SKM-1 treated with dmso at 0.1 percent for 144 hours (cell line): ENCODE results near the gene FEM1A.
"Not testable (repeated sequence)": the region's sequence is repeated elsewhere in the genome, so short reads cannot be mapped to it uniquely, and the experiment has no call there.

Source experiments
- DNase-seq: peaks from one replicate; lab custom pipeline; 2025; ENCODE audit not compliant: unreplicated experiment; lab: John Stamatoyannopoulos, UW

FEM1A gene

DNA sequence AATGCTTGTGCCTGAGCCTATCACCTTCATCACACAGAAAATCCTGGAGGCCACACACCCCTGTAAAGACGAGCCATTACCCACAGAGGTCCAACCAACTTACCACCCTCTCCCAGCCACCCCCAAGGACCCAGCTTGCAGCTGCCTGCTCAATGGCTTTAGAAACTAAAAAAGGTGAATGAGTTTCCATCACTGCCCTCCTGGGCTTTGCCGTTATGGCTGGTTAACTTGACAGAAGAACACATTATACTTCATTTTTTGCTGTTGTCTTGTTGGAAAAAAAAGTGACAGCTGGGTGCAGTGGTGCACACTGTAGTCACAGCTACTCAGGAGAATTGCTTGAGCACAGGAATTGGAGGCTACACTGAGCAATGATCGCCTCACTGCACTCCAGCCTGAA is 17.4 kb upstream of the FEM1A start:
- DNase-seq = no peak

DNA sequence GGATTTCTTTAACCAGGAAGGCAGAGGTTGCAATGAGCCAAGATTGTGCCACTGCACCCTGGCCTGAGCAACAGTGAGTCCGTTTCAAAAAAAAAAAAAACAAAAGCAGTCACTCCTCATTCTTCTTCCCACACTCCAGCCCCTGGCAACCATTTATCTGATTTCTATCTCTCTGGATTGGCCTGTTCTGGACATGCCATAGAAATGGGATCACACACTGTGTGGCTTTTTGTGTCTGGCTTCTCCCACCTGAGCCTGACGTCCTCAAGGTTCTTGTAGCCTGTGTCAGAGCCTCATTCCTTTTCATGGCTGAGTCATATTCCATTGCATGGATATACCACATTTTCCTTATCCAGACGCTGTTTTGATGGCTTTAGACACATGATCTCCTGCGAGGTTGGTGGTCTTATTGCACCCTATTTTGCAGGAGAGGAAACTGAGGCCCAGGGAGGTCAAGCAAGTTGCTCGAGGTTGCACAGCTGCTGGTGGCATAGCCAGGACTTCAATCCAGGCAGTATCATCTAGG is 15.8 kb upstream of the FEM1A start:
- DNase-seq = no peak

DNA sequence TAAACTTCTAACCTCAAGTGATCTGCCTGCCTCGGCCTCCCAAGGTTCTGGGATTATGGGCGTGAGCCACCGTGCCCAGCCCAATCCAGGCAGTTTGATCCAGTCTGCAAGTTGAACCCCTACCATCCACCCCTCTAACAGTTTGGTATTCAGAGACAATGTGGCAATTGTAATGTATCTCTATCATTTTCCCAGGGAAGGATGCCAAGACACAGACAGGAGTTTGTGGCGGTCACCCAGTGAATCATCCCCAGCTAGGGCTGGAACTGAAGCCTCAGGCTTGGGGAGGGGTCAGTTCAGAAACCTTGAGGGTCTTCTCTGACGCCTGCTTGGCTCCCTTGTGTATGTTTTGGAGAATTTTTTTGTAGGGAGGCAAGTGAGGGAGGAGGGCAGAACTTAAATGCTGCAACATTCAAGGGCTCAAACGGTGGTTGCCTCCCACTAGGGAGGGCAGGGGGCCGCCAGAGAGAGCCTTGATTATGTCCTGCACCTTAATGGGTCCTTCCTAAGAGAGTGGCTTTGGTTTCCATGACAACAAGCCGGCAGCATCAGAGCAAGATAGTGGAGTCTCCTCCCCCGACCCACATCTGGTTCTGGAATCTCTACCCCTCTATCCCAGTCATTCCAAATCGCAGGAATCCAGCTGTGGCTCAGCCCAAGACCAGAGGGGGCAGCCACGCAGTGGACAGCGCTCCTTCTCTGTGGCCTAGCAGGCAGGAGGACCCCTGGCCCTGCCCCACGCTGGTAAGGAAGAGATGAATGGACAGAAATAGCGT is 14.9 kb upstream of the FEM1A start:
- no peak for DNase-seq

DNA sequence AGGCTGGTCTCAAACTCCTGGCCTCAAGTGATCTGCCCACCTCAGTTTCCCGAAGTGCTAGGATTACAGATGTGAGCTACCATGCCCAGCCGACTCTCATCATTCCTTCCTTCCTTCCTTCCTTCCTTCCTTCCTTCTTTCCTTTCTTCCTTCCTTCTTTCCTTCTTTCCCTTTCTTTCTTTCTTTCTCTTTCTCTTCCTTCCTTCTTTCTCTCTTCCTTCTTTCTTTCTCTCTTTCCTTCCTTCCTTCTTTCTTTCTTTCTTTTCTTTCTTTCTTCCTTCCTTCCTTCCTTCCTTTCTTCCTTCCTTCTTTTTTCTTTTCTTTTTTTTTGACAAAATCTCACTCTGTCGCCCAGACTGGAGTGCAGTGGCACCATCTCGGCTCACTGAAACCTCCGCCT is 13.4 kb upstream of the FEM1A start:
- DNase-seq = not testable (repeated sequence)

DNA sequence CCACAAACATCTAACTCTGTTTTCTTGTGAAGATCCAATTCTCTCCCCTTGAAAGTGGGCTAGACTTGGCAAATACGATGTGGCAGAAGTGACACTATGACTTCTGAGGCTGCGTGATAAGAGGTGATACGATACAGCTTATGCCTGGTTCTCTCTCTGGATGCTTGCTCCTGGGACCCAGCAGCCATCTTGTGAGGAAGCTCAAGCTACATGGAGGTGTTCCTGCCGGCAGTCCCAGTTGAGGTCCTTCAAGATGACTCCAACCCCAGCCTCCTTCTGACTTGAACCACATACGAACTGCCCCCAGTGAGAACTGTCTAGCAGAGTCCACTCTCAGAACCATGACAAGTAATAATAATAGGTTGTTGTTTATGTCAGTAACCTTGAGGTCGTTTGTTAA is 10.7 kb upstream of the FEM1A start:
- no peak for DNase-seq

DNA sequence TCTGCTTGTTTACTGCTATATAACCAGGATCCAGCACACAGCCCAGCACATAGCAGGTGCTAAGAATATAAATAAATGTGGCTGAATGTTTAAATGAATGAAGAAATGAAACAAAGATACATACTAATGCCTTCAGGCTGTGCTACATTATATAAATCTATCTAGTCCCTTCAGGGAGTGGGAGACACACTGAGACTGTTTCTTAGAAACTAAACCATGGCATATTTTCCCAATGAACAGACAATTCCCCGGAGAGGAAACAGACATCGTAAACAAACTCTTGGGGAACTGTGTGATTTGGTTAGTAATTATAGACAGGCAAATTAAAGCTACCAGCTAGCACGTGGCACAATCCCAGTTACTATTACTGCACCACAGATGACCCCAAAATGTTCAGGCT is 9.7 kb upstream of the FEM1A start:
- no peak for DNase-seq

DNA sequence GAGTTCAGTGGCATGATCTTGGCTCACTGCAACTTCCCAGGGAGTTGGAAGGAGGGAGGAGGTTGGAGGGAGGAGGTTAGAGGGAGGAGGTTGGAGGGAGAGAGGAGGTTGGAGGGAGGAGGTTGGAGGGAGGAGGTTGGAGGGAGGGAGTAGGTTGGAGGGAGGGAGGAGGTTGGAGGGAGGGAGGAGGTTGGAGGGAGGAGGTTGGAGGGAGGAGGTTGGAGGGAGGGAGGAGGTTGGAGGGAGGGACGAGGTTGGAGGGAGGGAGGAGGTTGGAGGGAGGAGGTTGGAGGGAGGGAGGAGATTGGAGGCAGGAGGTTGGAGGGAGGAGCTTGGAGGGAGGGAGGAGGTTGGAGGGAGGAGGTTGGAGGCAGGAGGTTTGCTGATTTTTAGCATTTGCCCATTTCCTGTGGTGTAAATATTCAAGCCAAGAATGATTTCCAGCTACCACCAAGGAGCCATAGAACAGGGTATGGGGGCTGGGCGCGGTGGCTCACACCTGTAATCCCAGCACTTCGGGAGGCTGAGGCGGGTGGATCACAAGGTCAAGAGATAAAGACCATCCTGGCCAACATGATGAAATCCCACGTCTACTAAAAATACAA is 5.0 kb upstream of the FEM1A start:
- DNase-seq = not testable (repeated sequence)

DNA sequence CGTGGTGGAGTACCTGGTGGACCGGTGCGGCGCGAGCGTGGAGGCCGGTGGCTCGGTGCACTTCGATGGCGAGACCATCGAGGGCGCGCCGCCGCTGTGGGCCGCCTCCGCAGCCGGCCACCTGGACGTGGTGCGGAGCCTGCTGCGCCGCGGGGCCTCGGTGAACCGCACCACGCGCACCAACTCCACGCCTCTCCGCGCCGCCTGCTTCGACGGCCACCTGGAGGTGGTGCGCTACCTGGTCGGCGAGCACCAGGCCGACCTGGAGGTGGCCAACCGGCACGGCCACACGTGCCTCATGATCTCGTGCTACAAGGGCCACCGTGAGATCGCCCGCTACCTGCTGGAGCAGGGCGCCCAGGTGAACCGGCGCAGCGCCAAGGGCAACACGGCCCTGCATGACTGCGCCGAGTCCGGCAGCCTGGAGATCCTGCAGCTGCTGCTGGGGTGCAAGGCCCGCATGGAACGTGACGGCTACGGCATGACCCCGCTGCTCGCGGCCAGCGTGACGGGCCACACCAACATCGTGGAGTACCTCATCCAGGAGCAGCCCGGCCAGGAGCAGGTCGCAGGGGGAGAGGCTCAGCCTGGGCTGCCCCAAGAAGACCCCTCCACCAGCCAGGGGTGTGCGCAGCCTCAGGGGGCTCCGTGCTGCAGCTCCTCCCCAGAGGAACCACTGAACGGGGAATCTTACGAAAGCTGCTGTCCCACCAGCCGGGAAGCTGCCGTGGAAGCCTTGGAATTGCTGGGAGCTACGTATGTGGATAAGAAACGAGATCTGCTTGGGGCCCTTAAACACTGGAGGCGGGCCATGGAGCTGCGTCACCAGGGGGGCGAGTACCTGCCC is 708 bp downstream of the FEM1A start:
- DNase-seq = not testable (repeated sequence)

DNA sequence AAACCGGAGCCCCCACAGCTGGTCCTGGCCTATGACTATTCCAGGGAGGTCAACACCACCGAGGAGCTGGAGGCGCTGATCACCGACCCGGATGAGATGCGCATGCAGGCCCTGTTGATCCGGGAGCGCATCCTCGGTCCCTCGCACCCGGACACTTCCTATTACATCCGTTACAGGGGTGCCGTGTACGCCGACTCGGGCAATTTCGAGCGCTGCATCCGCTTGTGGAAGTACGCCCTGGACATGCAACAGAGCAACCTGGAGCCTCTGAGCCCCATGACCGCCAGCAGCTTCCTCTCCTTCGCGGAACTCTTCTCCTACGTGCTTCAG is 1.3 kb downstream of the FEM1A start:
- DNase-seq = not testable (repeated sequence)

DNA sequence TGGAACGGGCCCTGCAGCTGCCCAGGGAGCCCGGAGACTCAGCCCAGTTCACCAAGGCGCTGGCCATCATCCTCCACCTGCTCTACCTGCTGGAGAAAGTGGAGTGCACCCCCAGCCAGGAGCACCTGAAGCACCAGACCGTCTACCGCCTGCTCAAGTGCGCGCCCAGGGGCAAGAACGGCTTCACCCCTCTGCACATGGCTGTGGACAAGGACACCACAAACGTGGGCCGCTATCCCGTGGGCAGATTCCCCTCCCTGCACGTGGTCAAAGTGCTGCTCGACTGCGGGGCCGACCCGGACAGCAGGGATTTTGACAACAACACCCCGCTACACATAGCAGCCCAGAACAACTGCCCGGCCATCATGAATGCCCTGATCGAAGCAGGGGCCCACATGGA is 1.7 kb downstream of the FEM1A start:
- not testable (repeated sequence) for DNase-seq

DNA sequence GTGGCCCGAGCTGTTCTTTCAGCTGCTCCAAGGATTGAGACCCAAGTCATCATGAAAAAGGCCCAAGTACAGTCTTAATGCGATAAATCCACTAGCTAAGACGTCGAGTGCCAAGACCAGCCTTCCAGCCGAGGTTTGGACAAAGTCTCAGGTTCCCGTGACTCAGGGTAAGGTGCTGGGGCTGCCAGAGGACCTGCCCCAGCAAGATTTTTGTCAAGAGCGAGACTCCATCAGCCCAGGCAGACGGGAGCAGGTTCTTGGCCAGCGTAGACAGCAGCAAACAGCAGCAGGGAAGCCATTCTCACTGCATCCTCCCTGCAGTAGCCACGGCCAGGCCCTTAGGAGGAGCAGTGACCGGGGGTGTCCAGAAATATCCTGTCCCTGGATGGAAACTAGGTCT is 3.4 kb downstream of the FEM1A start:
- DNase-seq = no peak

DNA sequence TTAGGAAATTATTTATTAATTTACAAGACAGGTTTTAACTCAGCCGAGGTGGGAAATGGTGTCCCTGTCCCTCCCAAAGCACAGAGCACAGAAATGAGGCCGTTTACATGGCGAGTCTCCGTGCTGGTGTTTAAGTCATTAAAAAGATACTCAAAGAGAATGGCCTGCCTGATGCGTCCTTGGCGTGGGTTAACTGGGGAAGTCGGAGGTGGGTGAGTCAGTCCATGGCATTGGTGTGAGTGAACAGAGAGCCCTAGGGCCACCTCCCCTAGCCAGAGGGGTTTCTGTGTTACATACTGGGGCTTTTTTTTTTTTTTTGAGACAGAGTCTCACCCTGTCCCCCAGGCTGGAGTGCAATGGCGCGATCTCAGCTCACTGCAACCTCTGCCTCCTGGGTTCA is 3.9 kb downstream of the FEM1A start:
- no peak for DNase-seq

DNA sequence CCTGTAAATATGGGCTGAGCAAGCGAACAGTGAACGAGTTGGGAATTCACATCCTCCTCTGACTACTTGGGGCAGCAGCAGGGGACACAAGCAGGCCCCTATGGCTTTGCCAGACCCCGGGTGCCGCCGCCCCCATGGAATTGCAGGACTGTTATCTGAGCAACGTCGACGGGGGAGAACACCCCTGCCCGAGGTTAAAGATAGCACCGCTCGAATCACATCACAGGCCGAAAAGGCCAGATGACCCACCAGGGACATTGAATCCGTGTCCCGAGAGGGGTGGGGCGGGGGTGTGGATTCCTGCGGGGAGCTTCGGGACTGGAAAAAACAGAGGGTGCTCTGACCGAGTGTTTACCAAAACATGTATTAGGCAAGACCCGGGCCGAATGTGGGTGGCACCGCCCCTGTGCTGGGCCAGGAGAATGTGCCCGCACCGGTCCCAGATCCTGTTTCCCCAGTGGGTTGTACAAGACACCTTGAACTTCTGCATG is 9.1 kb downstream of the FEM1A start:
- no peak for DNase-seq

DNA sequence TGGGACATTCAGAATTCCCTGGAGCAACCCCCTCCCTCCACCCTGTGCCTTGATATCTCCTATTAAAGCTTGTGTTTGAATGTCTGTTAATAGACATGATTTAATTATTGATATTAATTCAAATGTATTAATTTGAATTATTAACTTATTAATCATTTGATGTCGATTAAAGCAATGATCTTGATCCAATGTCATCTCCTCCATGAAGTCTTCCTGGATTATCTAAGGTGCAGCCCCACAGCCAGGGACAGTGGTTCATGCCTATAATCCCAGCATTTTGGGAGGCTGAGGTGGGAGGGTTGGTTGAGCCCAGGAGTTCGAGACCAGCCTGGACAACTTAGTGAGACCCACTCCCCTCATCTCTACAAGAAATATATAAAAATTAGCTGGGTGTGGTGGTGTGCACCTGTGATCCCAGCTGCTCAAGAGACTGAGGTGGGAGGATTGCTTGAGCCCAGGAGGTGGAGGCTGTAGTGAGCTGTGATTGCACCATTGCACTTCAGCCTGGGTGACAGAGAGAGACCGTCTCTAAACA is 9.6 kb downstream of the FEM1A start:
- no peak for DNase-seq

DNA sequence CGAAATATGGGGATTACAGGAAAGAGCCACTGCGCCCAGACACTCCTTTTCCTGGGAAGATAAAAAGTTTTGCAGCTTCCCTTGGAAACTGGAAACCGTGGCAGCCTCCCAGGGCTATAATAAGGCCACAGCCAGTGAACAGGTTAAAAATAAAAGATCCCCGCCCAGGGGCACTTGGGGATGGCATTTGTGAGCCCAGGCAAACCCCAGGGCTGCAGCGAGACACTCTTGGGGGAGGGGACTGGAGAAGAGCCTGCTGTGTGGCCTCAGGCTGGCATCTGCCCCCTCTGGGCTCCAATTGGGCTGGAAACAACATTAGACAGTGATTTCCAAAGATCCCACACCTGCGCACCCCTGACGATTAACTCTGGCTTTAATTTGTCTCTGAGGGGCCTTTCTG is 11.2 kb downstream of the FEM1A start:
- no peak for DNase-seq

DNA sequence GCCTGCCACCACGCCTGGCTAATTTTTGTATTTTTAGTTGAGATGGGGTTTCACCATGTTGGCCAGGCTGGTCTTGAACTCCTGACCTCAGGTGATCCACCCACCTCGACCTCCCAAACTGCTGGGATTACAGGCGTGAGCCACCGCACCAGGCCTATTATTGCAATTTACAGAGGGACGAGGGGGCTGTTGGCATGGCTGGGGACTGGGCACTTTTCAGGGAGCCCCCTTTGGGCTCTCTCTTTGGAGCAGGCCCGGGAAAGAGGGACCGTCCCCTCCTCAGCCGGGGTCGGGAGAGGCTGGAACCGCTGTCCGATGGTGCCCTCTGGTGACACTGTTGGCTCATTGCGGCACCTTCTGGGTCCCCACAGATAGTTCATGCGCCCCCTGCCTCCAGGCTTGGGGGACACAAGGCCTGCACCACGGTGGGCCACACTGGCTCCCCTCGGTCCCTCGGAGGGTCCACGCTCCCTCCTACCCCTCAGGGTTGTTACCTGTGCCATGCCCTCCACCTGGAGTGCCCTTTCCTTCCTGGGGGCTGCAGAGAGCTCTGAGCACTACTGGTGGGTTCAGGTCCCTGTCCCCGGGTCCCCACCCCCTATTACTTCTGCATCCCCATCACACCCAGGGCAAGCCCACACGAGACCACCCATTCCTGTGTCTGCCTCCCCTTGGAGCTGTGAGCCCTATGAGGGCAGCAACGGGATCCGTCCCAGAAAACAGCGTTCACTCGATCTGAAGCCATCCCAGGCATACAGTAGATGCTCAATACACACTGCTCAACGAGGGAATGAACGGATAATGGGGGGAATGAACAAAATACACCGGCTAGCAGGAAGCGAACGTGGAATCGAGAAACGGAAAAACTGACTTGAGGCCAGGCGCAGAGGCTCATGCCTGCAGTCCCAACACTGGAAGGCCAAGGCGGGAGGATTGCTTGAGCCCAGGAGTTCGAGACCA is 12.5 kb downstream of the FEM1A start:
- DNase-seq = peak; percentile 55

DNA sequence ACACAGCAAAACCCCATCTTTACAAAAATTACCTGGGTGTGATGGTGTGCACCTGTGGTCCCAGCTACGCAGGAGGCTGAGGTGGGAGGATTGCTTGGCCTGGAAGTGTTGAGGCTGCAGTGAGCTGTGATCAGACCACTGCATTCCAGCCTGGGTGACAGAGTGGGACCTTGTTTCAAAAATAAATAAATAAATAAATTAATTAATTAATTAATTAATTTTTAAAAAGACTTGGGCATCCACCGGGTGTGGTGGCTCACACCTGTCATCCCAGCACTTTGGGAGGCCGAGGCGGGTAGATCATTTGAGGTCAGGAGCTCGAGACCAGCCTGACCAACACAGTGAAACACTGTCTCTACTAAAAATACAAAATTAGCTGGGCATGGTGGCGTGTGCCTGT is 13.6 kb downstream of the FEM1A start:
- not testable (repeated sequence) for DNase-seq

DNA sequence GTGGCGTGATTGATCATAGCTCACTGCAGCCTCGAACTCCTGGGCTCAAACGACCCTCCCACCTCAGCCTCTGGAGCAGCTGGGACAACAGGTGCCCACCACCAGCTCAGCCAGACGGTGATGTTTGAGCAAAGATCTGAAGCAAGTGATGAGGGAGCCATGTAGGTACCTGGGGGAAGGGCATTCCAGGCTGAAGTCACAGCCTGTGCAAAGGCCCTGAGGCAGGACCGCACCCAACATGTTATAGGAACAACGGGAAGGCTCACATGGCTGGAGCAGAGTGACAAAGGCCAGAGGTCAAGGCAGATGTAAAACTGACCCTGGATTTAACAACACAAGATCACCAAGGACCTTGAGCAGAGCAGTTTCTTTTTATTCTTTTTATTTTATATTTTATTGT is 14.8 kb downstream of the FEM1A start:
- DNase-seq = no peak

DNA sequence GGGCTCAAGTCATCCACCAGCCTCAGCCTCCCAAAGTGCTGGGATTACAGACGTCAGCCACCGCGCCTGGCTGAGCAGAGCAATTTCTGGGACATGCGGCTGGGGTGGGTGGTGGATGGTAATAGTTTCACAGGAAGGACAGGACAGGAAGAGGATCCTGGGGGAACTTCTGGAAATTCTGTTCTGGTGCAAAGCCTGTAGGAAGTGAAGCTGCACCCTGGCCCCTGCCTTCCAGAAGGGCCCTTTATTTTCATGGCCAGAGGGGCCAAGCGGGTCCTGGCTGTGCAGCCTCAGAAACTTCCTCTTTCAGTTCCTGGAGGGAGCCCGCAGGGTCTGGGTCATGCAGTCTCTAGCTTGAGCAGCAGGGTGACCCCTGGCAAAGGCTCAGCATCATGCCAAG is 15.7 kb downstream of the FEM1A start:
- peak; percentile 76 for DNase-seq
